Activated CD4-positive, CD25-positive, alpha-beta regulatory T cell treated with anti-CD3 and anti-CD28 coated beads, Interleukin-2, amount 50 U/mL, for 24 hours (primary cell): ENCODE results near the gene RALGPS2.

Experiments
- ATAC-seq, 2 donors: fragments of 150-1000 bp; cut with Tn5 transposase; one replicate each; pipeline ENCODE4 v1.10.0; 2021; ENCODE audit warnings: mild to moderate bottlenecking in 1 of 2, moderate library complexity in 1 of 2

Gene RALGPS2

DNA sequence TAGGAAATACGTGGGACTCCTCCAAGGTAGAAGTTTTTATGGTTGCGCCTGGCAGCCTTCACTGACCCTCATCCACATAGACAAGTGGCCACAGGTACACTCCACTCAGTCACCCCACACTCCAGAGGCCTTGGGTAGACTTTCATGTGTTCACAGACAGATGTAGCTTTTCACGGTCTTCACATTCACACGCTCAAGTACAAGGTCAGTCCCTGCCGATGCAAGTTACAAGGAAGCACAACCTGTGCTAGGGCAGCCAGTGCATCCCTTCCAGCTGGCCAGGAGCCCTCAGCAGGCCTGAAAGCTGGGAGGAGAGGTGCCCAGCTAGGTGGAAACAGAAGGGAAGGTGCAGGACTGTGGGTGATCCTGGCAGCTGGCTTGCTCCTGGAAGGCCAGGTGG, 245.1 kb downstream of the RALGPS2 start:
- ATAC-seq, result no peak
